Activated T-cell treated with anti-CD3 and anti-CD28 coated beads, Interleukin-2, amount 50 U/mL, for 48 hours (primary cell): Measurements from ENCODE around the gene SDK1.

Experiments
- DNase-seq, 2 experiments: peaks; one replicate each; pipeline ENCODE4 v3.0.0-alpha.2; 2020

SDK1 gene

DNA sequence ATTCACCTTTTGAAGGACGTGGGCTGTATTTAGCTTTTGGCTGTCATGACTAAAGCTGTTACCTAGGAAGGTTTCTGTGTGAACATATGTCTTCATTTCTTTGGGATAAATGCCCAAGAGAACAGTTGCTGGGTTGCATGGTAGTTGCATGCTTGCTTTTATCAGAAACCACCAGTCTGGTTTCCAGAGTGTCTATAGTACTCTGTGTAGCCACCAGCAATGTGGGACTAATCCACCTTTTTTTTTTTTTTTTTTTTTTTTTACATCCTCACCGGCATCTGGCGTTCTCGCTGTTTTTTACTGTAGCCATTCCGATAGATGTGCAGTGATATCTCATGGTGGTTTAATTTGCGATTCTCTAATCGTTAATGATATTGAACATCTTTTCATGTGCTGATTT is 297.8 kb downstream of the SDK1 start:
- DNase-seq, result no peak

DNA sequence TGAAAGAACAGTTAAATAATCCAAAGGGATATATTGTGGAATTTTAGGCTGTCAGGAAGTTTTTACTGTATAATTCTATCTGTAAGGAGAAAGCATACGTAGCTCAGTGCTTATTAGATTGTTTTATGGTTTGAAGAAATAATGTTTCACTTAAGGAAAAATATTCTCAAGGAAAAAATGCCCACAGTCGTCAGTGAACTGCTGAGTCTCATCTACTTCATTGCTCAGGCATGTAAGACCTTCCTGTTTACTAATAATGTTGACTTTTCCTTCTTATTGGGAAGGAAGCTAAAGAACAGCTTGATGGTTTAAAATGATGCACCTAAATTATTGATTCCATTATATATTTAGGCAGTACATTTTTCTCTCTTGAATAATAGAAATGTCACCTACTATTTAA is 304.2 kb downstream of the SDK1 start:
- DNase-seq, result no peak

DNA sequence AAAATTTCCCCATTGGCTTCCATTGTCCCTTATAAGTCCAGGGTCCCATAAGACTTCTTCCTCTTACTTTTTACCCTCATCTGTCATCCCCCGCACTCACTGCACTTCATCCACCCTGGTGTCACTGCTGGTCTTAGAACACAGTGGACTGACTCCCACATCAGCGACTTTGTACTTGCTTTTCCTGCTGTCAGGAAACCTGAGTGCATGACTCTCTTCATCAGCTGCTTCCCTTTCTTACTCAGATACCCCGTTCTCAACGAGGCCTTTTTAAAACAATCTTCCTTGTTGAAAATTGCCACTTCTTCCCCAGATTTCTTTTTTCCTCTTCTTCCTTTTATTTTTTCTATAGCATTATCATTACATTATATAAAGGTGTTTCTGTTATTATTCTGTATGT is 305.4 kb downstream of the SDK1 start:
- no peak for DNase-seq

DNA sequence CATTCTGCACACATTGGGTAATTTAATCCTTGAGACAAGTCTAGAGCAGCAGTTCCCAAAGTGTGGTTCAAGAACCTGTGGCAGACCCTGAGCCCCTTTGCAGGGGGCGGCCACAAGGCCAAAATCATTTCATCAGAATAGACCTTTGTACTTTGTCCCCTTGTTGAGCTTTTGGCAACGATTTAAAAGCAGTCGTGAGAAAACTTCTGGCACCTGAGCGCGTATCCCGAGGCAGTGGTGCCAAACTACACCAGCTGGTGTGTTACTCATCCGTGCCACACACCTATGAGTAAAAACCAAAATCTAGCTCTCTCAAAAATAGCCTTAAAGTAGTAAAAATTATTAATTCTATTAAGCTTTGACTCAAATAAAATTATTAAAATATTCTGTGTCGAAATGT is 306.8 kb downstream of the SDK1 start:
- no peak for DNase-seq

DNA sequence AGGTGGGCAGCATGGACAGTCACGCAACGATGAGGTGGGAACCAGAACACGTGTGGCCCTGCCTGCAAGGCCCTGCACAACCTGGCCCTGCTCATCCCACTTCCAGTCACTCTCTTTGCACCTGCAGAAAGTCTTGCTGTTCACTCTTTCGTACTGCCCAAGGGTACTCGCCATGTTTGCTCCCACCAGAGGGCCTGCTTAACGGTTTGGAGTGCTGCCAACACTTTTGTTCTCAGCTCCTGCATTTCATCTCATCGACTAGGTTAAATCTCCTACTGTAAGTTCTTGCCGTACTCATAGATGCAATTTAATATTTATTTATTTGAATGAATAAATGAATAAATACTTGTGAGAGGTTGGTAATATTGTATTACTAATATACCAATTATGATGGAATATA is 315.3 kb downstream of the SDK1 start:
- no peak for DNase-seq

DNA sequence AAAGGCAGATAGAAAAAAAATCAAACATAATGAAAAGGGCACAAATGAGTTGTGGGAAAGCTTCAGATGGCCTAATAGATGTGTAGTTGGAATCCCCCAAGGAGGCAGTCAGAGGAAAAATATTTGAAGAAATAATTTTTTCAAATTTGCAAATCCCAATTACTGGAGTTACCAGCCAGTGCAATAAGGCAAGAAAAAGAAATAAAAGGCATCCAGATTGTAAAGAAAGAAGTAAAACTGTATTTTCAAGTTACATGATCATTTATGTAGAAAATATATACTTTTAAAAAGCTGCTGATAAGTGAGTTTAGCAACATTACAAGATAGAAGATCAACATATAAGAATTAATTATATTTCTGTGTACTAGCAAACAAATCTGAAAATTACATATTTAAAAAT is 329.0 kb downstream of the SDK1 start:
- no peak for DNase-seq

DNA sequence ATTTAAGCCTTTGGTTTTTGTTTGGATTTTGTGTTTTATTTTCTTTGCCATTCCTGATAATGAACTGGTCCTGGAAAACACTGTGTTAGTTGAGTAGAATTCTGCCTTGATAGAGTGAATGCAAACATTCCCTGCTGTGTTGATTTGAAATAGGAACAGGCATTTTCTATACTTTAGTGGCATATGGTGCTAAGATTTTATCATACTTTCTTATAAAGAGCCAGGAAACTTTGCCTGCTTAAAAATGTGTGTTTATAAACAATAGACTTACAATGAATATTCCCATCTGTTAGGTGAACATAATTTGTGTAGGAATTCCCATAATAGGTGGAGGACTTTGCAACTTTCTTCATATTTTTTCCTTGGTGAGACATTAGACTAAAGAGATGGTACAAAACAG is 333.3 kb downstream of the SDK1 start:
- no peak for DNase-seq

DNA sequence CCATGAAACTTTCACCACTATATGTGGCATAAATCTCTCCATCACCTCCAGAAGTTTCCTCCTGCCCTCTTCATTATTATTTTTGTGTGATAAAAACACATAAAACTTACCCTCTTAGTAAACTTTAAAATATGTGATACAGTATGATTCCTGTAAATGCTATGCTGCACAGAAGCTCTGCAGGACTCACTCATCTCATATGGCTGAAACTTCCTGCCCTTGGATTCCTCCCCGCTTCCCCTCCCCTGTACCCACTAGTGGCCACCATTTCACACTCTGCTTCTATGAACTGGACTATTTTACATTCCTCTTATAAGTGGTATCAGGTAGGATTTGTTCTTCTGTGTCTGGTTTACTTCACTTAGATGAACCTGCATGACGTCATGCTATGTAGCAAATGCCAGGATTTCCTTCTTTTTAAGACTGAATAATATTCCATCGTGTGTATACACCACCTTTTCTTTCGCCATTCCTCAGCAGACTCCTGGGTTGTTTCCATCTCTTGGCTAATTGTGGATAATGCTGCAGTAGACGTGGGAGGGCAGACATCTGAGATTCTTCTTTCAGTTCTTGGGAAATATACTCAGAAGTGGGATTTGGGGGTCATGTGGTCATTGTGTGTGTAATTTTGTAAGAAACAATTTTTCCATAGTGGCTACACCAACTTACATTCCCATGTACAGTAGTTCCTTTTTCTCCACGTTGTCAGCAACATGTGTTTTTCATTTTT is 335.2 kb downstream of the SDK1 start:
- DNase-seq, result no peak

DNA sequence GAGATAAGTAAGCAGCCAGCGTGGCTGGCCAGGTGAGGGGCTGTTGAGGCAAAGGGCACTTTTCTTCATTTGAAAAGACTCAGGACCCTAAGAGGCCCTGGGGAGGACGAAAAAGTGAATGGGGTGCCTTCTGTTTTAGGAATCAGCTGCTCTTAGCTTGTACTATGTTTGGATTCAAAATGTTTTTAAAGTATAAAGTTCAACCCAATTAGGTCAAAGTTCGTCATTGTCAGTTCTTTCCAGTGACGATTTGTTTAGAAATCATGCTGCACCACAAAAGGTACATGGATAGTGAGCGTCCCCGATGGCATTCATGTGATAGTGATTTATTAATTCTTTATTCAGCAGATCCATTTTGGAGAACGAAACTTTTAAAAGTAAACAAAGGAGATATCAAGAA is 338.2 kb downstream of the SDK1 start:
- DNase-seq, result no peak

DNA sequence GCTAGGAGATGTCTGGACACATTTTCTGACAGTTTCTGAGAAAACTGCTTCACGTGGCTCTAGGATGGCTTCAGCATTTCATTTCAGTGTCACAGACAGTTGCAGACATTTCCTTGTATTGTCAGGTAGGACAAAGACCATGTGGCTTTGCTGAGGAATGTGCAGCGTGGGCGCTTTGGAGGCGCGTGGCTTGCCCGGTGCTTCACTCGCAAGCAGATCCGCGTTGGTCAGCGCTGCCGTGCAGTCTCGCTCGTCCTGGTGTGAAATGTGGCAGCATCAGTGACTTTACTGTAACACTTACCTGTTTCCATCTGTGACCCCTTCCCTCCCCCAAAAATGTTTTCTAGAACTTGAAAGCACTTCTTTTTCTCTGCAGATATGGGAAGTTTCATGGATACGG is 340.5 kb downstream of the SDK1 start:
- no peak for DNase-seq

DNA sequence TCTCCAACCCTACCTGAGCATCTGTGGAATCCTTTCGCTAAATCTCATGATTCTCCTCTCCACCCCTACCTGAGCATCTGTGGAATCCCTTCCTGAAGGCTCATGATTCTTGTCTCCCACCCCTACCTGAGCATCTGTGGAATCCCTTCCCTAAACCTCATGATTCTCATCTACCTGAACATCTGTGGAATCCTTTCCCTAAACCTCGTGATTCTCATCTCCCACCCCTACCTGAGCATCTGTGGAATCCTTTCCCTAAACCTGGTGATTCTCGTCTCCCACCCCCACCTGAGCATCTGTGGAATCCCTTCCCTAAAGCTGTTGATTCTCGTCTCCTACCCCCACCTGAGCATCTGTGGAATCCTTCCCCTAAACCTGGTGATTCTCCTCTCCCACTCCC is 342.0 kb downstream of the SDK1 start:
- DNase-seq, result no peak

DNA sequence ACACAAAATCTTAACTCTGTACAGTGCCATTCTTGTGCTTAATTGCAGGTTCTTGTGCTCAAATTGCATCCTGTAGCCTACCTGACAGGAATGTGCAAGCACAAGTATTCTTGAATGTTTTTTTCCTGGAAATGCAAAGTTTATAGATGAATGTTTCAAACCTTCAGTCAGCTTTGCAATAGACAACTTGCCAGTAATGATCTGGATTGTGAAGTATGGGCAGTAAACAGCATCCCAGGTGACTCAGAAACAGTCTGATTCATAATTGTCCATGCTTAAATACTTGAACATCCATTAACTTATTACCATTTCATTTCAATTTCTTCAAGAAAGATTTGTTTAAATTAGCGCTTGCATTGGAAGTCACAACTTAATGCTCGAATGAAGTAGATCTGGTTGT is 347.2 kb downstream of the SDK1 start:
- DNase-seq, result no peak

DNA sequence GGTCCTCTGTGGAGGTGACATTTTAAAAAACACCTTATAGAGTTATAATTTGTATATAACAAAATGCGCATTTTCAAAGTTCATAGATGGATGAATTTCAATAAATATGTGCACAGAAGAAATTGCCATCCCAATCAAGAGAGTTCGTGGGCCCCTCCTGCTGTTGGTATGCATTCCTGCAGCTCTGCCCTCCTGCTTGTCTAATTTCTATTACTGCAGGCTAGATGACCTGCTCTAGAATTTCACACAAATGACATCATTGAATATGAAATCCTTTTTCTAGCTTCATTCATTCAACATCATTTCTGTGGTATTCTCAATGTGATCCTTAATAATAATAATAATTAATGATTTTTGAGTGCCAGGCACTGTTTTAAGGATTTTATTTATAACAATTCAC is 348.2 kb downstream of the SDK1 start:
- no peak for DNase-seq

DNA sequence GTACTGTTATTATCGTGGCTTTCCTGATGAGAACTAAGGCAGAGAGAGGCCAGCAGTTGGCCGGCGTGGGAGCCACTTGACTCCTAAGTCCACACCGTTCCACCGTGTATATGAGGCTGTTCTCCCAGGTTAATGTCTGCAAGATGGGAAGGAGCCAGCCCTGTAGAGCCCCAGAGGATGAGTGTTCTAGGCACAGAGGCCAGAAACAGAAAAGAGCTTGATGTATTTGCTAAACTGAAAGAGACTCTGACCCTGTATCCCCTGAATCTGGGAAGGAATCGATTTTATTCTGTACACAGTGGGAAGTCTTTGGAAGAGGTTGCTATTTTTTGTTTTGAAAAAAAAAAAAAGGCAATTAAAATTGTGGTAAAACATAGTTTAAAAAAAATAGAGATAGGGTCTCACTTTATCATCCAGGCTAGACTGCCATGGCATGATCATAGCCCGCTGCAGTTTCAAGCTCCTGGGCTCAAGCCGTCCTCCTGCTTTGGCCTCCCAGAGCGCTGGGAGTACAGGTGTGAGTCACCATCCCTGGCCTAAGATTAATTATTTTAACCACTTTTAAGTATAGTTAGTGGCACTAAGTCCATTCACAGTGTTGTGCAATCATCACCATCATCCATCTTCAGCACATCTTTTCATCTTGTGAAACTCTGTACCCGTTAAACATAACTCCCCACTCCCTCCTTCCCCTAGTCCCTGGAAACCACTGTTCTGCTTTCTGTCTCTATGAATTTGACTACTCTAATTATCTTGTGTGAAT is 348.8 kb downstream of the SDK1 start:
- no peak for DNase-seq

DNA sequence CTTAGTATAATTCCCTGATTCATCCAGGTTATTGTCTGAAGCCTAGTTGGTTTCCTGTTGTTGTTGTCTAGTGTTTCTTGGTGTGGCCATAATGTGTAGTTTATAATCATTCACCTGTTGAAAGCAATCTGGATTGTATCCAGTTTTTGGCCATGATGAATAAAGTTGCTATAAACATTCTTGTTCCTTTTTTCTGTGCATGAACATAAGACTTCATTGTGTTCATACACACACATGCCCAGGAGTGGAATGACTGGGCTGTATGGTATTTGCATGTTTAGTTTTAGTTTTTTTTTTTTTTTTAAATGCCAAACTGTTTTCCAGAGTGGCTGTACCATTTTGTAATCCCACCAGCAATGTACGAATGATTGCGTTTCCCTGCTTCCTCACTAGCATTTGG is 349.8 kb downstream of the SDK1 start:
- no peak for DNase-seq

DNA sequence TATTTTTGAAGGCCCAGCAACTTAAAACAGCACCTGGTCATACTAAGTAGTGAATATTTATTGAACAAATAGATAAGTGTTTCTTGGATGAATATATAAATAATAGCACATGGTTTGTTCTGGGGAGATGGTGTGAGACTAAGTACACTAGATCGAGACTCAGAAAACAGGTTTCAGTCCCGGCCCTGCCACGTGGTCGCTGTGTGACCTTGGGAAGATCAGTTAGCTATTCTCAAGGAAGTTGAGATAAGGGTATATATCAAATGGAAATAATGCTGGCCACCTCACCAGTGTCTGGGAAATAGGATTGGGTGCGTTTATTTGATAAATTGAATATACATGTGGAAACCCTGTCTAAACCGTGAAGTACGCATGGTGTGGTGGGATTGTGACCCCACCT is 354.6 kb downstream of the SDK1 start:
- no peak for DNase-seq

DNA sequence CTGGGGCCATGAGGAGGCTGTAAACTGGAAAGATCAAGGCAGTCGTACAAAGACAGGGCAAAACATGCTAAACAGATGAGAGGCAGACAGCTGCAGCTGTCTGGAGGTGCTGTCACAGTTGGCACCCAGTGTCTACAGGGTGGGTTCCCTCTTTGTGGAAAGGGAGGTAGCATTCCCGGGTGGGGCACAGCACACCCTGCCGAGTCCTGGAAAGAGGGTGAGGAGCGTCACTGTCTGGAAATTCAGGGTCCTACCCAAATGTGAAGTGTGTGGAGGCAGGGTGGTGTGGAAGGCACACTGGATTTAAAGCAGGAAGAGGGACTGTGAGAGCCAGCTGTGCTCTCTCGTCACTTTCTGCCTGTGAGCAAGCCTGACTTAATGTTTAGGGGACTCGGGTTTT is 356.2 kb downstream of the SDK1 start:
- no peak for DNase-seq

DNA sequence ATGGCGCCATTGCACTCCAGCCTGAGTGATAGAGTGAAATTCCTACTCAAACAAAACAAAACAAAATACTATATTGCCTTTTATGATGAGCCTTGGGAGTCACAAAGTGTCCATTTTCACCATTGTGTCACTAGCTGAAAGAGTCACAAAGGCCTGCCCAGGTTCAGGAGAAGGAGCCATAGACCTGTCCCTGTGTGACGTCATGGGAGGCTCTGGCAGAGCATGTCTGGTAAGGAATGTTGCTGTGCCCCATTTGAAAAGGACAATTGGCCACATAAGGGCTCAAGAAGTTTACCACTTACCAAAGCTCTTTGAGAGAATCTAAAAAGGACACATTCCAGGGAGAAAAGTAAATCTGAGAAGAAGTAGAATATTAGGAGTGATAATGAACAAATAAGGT is 367.7 kb downstream of the SDK1 start:
- DNase-seq, result no peak

DNA sequence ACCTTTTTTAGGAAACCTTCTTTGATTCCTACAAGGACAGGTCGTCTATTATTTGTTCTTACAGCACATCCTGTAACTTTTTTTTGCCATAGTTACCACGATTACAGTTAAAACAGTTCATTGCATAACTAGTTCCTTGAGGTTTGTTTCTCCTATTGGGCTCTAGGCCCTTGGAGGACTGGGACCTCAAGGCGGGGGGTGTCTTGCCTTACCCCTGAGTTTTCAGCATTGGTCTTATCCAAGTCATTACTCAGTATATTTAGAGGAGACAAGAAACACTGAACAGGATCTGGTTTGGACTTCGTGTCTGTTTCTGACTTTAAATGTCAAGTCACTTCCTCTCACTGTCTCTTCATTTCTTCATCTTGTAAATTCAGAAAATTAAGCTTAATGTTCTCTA is 369.8 kb downstream of the SDK1 start:
- DNase-seq, result no peak

DNA sequence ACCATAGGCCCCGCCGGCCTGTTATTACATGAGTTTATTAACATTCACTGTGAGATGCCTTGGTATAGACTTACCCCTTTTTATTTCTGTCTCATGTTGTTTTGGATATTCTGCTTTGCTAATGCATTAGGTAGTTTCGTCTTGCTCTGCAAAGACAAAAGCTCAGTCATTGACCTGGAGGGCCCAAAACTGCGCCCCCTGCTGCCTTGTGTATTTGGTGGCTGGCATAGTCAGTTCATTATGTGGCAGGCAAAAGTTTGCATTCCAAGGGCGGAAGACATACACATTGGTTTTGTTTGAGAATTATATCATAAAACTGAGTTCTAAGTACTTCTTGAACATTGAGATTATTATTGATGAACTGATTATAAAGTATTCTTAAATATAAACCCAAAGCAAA is 372.5 kb downstream of the SDK1 start:
- peak; percentile 65 to 69 for DNase-seq

DNA sequence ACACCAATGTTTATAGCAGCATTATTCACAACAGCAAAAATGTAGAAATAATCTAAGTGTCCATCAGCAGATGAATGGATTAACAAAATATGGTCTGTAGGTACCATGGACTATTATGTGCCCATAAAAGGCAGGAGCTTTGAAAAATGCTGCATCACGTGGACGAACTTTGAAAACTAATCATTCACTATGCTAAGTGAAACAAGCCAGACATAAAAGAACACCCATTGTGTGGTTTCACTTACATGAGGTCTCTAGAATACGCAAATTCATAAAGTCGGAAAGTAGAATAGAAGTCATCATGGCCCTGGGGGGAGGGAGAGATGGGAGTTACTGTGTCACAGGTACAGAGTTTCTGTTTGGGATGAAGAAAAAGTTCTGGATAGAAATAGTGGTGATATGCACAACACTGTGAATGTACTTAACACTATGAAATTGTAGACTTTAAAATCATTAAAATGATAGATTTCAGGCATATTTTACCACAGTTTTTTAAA is 377.3 kb downstream of the SDK1 start:
- no peak for DNase-seq

DNA sequence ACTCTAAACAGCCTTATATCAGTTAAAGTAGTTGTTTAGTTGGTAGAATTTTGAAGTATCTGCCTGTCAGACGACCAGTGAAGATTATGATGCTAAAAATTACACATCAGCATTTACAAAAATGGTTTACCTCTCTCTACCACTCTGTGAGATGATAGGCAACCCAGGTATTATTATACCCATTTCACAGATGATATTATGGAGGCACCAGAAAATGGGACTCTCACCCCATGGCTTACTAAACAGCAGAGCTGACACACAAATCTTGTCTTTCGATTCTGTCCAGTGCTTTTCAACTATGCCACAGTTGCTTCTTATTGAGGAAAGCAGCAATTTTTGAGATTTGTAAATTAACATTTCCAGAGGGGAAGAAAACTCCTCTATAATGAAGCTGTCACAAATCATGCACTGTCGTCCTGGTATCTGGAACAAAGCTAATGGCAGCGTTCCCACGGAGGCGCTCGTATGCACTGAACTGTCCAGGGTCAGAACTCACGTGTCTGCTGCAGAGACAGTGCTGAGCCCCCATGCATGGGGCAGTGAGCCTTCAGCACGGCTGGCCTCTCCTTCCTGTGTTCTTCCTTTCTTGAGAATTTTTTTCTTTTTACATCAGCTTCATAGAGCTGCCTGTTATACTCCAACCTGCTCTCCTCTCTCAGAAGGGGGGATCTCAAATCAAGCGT is 381.1 kb downstream of the SDK1 start:
- no peak for DNase-seq

DNA sequence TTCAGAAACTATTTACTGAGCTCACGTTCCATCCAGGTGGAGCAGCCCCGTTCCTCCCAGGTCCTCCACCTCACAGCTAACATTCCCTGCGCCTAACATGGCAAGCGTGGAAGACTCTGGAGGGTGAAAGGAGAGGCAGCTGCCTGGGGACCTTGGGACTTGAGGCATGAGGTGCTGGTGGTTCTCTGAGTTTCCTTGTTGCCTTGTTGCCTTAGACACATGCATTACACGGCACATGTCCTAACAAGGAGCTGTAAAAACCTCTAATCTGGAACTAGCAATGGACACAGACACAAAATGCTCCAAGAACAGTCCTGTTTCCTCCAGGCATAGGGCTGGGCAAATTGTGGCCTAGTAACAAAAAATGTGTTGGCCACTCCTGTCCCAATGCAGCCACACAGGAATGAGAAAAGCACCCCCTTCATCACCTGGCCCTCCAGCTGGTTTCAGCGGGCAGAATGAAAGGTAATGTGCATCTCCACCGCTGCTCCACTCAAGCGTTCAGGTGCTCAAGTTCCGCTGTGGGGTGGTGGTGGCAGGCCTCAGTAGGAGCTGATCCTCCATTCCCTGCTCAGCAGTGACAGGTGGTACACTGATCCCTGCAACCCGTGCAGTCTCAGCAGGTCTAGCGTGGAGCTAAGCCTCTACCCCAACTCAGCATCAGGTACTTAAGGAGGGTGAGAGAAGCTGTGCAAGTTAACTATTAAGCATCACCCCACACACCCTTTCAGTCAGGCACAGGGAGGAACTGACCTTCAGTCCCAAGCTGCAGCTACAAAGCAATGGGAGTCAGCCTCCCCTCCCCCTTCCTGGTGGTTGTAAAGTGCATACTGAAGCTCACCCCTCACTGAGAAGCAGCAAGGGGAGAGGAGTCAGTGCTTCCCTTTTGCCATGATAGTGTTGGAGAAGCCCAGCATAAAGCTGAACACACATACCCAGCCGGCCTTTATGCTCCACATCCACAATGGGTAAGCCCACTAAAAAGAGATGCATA is 382.8 kb downstream of the SDK1 start:
- no peak for DNase-seq
